ENCODE results near the gene KLF6.

The KLF6 gene

DNA sequence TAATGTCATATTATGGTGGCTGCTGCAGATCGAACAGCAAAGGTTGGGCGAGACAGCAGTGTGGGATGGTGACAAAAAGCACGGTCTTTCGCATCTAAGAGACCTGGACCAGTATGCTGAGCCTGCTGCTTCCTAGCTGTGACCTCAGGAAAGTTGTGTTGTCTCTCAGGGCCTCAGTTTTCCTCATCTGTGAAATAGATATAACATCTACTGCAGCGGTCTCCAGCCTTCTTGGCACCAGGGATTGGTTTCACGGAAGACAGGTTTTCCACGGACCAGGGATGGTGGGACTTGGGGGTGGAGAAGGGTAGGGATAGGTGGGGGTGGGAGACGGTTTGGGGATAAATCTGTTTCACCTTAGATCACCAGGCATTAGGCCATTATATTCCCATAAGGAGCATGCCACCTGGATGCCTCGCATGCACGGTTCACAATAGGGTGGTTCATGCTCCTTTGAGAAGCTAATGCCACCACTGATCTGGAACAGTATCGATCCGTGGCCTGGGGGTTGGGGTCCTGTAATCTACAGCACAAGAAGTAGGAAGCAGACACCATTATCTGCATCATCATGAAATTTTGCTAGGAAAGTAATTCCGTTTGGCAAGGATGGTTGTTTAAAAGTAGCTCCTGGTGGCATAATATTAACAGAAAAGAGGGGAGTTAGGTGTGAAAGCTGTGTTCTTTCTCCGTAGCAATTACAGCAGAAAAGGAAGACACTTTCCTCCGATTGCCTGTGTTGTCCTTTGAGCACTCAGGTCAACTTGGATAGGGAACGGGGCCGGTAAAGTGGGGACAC, 10.8 kb downstream of the KLF6 start:
- DNase-seq: no peak

DNA sequence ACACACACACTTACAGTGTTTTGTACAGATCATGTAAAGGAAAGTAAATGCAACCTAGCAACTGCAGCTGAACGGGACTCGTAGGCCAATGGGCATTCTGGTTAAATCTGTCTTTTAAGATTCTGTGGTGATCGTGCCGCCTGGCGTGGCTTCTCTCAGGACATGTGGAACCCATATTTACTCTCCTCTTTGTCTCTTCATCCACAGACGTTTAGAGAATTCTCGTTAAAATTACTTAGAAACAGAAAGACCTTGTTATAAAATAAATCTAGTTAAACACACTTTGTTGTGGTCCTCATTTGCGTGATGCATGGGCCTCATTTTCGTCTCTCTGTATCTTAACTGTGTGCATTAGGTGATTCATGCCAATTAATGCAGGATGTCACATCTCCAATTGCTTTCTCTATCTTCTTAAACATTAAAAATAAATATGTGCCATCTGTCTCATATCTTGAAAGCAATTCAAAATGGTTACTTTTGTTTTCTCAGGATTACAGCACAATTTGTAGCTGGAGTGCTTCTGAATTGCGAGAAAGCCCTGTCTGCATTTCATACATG, 11.5 kb downstream of the KLF6 start:
- no peak for DNase-seq

DNA sequence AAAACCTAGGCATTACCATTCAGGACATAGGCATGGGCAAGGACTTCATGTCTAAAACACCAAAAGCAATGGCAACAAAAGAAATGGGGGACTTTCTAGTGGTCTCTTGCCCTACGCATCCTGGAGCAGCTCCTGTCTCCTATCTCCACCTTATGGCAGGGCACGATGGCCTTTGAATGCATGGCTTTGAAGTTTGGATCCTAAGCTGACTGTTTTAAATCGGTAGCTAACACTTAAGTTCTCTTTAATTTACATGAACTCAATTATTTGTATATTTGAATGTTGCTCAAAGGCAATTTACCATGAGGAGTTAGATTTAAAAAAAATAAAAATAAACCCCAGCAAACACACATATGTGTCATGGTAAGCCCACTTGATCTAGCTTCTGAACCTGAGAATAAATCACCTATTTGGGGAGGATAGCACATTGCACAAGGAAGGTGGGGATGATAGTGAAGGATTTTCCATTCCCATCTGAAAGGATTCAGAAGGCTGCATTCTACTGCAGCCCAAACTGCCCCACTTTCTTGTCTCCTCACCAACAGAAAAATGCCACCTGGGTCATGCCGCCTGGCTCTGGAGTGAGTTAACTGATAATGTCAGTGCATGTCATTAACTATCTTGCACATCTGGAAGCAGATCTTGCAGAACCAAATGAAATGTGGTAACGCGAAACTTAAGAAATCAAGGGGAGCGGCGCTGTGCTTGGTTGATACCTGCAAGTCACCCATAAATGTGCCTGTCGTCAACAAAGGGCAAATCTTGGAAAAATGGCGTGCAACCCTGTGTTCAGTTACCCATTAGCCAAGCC, 12.4 kb downstream of the KLF6 start:
- DNase-seq: no peak

DNA sequence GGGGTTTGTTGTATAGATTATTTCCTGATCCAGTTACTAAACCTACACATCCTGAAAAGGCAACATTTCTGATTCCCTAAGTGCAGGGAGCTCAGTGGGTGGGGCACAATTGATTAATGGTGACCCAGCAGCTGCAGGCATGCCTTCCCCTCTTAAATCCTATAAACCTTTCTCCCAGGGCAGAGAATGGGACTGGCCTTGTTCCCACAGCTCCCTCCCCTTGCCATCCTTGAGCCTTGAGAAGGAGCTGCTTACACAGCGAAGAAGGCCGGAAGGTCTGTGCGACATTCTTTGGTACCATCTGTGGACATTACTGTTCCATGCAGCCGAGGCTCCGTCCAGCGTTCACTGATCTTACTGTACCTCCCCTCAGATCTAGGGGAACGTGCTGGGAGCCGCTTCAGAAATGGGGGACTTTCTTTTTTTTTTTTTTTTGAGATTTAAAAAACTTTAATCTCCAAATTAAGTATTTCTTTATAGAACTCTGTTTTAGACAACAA, 14.3 kb downstream of the KLF6 start:
- no peak for DNase-seq

DNA sequence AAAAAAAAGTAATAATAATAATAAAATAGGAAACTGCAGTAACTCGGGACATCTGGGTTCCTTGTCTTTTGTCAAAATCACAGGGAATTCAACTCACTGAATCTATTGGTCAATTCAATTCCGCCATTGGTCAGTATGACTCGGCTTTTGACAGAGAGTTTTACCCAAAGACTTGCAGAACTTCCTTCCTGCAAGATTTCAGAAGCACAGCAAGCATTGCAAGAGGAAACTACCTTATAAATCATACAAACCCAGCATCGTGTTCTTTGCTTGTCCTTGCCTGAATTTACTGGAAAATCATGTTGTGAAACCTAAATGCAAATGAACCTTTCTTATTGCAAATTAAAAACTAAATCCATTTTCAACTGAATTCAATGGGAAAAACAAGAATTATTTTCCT, 15.5 kb downstream of the KLF6 start:
- no peak for DNase-seq

DNA sequence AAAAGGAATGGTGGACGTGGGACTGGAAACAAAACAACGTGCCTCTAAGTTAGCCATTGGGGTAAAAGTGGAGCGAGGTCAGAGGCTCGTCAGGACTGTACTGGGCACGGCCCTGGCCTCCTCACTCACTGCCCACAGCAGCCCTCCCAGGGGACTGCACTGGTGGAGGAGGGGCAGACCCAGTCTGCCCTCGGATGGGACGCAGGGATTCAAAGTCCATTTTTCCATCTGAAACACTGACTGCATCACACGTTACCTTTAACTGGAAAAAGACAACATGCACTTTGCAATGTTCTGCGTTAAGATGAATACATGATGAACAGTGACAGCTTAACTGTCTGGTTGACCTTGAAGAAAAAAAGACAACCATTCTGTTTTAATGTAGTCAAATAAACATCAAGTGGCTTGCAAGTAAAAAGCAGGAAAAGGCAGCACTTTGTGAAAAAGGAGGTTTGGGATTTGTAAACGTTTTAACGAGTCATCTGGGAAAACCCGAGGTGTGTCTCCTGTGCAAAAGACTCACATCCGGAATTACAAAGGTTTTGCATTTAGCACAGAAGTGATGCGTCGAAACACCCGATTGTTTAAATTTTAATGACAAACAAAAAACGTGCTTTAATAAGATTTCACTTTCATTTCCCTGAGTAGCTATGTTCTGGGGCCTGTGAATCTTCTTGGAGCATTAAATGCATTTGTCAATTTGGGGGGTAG, 18.8 kb downstream of the KLF6 start:
- DNase-seq: no peak

DNA sequence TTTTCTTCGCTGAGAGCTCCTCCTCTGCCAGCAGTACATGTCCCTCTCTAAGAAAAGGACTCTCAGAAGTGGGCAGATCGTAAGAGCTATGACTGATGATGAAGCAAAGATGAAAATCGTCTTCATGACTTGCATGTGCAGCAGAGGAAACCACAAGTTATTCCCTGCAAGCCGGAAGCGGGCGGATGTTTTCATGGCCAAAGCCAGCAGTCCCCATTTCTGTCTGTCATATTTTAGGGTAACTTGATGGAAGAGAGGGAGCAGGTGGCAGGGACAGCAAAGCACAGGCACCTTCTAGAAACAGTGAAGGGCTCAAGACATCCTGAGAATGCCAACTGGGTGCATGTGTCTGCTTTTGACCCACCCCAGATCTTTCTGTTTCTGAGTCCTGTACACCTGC, 19.9 kb downstream of the KLF6 start:
- DNase-seq: no peak

DNA sequence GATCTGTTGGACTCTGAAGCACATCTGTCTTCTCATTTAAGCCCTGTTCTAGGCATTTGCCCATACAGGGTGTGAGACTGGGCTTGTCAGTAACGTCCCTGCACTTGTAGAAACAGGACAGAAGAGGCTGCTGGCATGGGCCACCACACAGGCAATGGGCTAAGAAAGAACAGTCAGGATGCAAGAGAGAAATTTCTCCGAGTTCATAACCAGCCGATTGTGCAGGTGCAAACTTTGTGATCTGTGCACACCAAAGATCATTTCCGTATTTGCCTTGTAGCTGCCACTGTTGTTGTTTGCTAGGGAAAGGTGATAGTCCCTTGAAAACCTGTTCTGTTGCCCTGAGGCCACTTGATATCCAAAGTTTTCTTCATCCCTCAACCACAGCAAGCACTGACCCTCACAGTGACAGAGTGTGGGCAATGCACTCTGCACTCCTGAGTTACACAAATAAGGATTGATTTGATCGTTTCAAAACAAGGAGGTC, 20.3 kb downstream of the KLF6 start:
- DNase-seq: no peak

DNA sequence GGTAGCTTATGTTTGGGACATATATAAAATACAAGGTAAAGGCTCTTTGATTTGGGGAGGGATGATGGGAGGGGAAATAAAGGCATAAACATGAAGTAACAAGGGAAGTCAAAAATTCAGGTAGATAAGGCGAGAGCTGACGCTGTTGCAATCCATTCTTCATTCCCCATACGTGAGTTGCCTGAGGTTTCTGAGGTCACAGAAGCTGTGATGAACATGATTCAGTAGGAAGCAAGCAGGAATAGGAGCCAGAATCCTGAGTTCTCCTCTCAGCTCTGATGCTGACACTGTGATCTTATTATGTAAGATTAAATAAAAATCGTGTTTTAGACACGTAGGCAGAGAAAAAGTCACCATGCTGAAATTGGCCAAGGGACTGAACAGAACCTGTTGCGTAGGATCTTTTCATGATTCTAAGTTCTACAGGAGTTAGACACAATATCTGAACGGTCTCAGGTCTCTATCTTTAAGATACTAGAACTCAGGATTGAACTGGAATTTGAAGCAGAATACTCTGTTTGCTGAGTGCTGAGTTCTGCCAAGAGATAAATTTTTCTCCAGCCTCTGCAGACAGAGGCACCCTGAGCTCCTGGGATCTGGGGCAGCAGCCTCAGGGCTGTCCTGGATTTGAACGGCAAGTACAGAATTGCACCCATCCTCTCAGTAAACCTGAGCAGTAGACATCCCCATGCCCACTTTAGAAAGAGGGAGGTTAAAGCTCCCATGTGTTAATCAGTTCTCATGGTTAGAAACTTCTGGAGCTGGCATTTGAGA, 21.0 kb downstream of the KLF6 start:
- DNase-seq: no peak

DNA sequence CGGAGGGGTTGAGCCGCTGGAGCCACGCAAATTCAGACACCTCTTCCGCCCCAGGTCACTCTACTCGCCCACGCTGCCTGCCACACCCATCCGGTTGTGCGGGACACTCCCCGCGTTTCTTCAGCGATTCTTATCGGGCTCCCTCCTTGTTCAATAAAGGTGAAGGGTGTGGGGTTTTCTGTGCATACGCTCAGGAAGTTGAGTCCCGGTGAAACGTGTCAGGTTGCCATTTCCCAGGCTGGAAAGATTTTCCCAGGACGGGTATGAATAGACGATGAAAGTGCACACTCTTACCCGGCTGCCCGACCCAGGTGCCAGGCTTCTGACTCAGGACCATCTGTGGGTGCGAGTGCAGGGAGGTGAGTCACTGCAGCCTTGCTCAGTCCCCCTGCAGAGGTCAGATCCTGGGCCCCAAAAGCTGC, 22.0 kb downstream of the KLF6 start:
- no peak for DNase-seq

DNA sequence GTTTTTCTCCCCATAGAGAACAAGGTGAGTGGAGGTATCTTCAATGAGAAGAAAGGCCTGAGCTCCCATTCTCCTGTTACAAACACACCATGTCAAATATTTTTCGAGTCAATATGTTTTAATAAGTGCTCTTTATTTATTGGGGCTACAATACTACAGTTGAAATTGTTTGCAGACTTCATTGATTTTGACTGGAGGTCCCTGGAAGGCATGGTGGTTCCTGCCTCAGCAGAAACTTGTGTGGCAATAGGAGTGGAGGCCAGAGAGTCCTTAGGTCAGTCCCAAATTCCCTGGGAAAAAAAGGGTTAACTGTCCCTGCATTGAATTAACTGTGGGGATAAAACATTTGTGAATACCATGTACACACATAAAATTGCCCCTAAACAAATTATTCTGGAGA, 22.7 kb downstream of the KLF6 start:
- DNase-seq: no peak

DNA sequence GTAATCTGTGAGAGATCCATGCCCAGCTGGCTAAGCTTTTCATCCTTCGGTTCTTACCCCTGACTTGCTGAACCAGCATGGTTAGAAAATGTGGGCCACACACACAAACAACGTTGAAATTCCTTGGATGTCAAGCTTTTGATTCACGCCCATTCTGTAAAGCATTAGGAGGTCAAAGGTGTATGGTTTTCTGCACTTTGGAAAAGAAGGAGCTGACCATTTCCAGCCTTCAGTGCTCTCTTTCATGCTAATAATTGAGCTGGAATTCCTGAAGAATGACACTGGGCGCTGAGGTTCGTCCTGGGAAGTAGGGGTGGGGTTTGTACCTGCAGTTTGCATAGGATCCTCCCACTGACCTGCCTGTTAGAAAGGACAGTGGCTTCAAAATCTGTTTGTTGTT, 23.1 kb downstream of the KLF6 start:
- DNase-seq: no peak

DNA sequence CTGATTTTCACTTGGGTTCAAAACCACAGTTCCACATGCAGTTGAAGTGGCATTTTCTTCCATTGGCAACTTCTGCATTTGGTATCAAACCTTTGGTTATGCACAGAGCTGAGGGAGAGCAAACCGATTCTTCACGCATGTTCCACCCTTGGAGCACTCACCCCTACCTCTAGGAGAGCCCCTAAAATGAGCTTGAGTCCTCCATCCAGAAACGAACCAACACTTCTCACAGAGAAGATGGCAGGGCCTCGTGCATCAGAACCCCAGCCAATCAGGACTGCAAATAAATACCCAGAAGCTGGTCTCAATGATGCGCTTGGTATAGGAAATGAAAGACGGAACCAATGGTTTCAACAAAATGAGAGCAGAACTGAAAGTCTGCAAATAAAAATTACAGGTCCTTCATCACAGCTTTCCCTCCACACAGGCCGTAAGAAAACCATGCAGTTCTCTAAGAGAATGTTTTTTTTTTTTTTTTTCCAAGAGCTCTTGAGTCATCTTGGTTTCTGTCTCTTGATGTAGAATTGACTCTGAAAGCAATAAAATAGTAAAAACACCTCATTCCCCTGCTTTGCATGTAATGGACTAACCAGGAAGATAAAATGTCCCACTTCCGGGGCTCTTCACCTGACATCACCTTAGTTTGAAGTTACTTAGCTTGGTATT, 23.9 kb downstream of the KLF6 start:
- DNase-seq: no peak

DNA sequence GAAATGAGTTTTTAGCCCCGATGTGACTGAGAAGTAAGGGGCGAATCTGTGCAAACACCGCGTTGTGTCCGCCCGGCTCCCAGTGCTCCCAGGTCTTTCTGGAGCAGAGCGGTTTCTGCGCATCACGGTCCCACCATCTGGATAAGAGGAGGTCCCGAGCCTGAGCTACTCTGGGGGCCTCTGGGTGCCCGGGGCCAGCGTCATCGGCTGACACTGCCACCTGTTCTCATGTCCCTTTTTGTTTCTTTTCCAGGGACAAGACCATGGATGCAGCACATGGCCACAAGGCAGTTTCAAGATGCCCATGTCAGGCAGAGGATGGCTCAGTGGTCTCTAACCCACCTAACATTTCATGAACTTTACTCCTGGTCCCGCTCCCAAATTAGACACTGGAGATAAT, 24.9 kb downstream of the KLF6 start:
- DNase-seq: no peak

DNA sequence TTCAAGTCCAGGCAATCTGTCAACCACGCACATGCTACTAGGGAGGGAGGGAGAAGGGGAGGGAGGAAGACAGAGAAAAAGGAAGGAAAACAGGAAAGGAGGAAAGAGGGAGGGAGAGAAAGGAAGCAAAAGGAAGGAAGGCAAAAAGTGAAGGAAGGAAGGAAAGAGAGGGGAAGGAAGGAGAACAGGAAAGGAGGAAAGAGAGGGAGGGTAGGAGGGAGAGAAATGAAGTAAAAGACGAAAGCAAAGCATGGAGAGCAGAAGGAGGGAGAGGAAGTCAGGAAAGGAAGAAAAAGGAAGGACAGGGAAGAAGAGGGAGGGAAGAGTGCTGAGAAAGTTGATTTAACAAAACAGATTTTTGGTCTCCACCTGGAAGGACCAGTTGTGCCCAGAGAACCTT, 25.6 kb downstream of the KLF6 start:
- DNase-seq: no peak

DNA sequence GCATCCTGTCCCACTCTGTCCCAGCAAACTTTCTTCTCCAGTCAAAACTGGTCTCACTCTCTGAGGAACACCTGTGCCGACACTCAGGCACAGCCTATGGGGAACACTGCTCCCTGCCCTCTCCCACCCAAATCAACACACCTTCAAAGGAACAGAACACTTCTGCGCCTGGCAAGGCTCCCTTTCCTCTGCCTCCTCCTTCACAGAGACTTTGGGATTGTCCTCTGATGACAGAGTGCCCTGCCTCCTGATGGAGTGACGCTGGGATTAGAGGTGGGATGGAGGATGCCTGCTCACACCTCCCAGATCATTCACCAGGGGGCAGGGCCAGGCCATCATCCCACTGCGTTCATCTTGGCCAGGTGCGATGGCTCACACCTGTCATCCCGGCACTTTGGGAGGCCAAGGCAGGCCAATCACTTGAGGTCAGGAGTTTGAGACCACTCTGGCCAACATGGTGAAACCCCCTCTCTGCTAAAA, 26.5 kb downstream of the KLF6 start:
- no peak for DNase-seq

DNA sequence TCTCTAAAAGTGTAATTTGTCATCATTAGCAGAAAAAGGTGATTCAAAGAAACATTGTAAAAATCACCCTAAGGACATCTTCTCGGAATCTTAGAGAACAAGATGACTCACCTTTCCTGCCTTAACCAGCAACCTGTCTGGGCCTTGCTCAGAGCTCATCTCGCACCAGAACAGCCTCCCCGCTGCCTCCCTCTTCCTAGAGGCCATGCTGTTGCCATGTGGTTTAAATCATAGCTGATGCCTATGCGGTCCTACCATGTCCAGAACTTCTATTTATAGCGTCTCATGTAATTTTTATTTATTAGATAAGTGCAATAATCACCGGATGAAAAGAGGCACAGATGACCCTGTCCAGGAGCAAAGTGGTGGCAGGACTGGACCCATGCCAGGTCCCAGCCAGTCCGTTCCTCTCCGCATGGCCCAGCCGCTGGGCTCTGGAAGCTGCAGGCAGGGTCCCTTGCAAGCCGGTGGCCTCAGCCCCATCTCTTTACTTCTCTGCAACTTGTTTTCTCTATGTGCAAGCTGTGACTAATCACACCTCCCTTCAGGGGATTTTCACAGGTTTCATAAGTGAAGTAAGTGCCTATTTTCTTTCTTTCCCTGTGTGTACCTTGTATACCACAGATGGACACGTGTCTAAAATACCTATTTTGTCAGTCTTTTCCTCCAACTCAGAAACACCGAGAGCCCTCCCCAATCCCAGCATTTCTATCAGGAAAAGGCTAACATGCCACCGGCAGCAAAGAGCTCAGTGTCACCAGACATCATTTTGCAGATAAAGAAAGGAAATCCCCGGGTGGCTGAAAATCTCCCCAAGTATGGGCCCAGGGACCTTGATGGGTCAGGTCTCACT, 27.1 kb downstream of the KLF6 start:
- DNase-seq: no peak

DNA sequence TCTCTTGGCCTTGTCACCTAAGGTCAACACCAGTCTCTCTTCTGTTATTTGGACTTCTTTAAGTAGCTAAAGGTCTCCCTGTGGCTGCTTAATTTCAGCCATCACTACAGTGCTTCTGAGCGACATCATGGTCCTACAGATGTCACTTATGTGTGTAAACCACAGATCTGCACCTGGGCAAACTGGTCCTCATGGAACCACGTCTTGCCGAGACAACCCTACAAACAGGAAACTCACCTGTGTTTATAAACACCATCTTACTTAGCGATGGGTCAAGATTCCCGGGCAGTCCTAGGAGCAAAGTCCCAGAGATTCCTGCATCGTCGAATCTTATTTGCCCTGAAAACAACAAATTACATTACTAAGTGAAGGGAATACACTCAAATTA, 27.8 kb downstream of the KLF6 start:
- no peak for DNase-seq

DNA sequence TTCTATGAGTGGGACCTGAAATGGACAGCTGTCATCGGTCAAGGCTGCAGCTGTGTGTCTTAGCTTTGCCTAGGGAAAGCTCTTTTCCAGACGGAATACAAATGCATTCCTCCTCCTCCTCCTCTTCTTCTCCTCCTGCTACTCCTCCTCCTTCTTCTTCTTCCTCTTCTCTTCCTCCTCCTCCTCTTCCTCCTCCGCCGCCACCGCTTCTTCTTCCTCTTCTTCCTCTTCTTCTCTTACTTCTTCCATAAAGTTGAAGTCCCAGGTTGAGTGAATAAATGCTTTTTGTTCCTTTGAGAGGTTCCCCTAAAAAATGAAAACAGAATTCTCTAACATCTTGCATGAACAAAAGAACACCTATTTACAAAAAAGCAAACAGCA, 28.7 kb downstream of the KLF6 start:
- DNase-seq: no peak

All from NCI-H1092 (cell line).